Panc1 (cell line): ENCODE measurements around the gene HNF4A. TPM values are rescaled to one million over a fixed set of nuclear protein-coding genes. Genes with fewer than 3 reads are reported as not detected.

Source experiments
- ATAC-seq: fragments of 200-7000 bp; cut with Tn5 transposase; 2 replicates; pipeline ENCODE4 v1.9.1; 2020; ENCODE audit warnings: mild to moderate bottlenecking, moderate library complexity
- BruUV-seq: library from RNA; stranded (reverse); fragments of 400-500 nt; replicated peaks from 2 replicates; lab custom pipeline; 2021; lab: Mats Ljungman, UMichigan
- CTCF ChIA-PET: fragments of 300-600 bp; sonication (Branson Sonifier 250); formaldehyde crosslinking; loops from one replicate; lab custom pipeline; 2022; ENCODE audit warnings: antibody characterized with exemption; lab: Charles Lee
- POLR2A ChIA-PET: fragments of 300-600 bp; sonication (Branson Sonifier 250); formaldehyde crosslinking; loops from one replicate; lab custom pipeline; 2022; ENCODE audit warnings: antibody characterized with exemption; lab: Charles Lee
- DNase-seq: peaks from one replicate; pipeline ENCODE4 v3.0.0-alpha.2; 2010; ENCODE audit warnings: low read depth, low spot score
- H3K27ac ChIP-seq: 2 replicates; pipeline ENCODE4 v1.5.1; 2011; ENCODE audit warnings: mild to moderate bottlenecking, low read length, inconsistent platforms
- H3K27me3 ChIP-seq: fragments of 200-500 bp; sonication (Bioruptor generic); 2 replicates; pipeline ENCODE4 v1.6.0; 2014; ENCODE audit warnings: low read length, inconsistent platforms; ENCODE audit not compliant: control insufficient read depth, insufficient read depth
- H3K36me3 ChIP-seq: fragments of 200-500 bp; sonication (Bioruptor generic); 2 replicates; pipeline ENCODE4 v1.5.1; 2014; ENCODE audit warnings: inconsistent platforms, mild to moderate bottlenecking, low read length, moderate library complexity; ENCODE audit not compliant: control insufficient read depth, insufficient read depth
- H3K4me1 ChIP-seq: 2 replicates; pipeline ENCODE4 v1.5.1; 2011; ENCODE audit warnings: inconsistent platforms, mild to moderate bottlenecking, low read length, moderate library complexity; ENCODE audit not compliant: control insufficient read depth, insufficient read depth
- H3K4me3 ChIP-seq, 2 experiments: 2 replicates each; pipeline ENCODE4 v1.5.1; 2011 to 2012; ENCODE audit warnings: low read depth in 2 of 2, low read length in 2 of 2, mild to moderate bottlenecking in 2 of 2, inconsistent platforms in 1 of 2, moderate library complexity in 1 of 2
- H3K9me3 ChIP-seq: fragments of 200-500 bp; sonication (Bioruptor generic); 2 replicates; pipeline ENCODE4 v1.5.1; 2014; ENCODE audit warnings: low read depth, mild to moderate bottlenecking, inconsistent platforms, low read length, moderate library complexity; ENCODE audit not compliant: control insufficient read depth, insufficient read depth
- CTCF ChIP-seq: fragments of 450-650 bp; IDR thresholded peaks from 2 replicates; pipeline ENCODE4 v1.5.1; 2017; ENCODE audit warnings: mild to moderate bottlenecking
- POLR2AphosphoS5 ChIP-seq: IDR thresholded peaks from 2 replicates; pipeline ENCODE4 v1.6.1; 2012; ENCODE audit warnings: mild to moderate bottlenecking, low read depth, low read length, moderate library complexity
- REST ChIP-seq, 2 experiments: IDR thresholded peaks; 2 replicates each; pipeline ENCODE4 v1.6.1; 2011 to 2012; ENCODE audit warnings: low read depth in 2 of 2, control low read depth in 1 of 2, low read length in 1 of 2, mild to moderate bottlenecking in 1 of 2, moderate library complexity in 1 of 2; ENCODE audit not compliant: insufficient read depth in 1 of 2
- SIN3A ChIP-seq: IDR thresholded peaks from 2 replicates; pipeline ENCODE4 v1.6.1; 2012; ENCODE audit warnings: low read depth, mild to moderate bottlenecking, low read length, moderate library complexity, borderline replicate concordance; ENCODE audit not compliant: insufficient read depth
- TCF7L2 ChIP-seq: IDR thresholded peaks from 2 replicates; pipeline ENCODE4 v1.6.1; 2011; ENCODE audit warnings: mild to moderate bottlenecking, low read depth, low read length, inconsistent platforms
- in situ Hi-C: cut with HindIII; loops from 2 replicates; pipeline ENCODE4 v1.10.0; 2016; ENCODE audit warnings: low sequenced_read_pairs, low pct_unique_long_range_greater_than_20kb
- intact Hi-C: fragments of 100-400 bp; cut with micrococcal nuclease; formaldehyde crosslinking; loops from one replicate; pipeline ENCODE4 v1.10.0; 2022; ENCODE audit not compliant: unreplicated experiment
- total RNA-seq: library from RNA; stranded (reverse); gene quantifications from one replicate; pipeline ENCODE4 v1.2.1, GENCODE V29; 2021; ENCODE audit not compliant: unreplicated experiment

The HNF4A gene
- total RNA-seq, 1 experiment from 2014 or later, result 0.28 TPM

- DNase-seq (no peak), ATAC-seq (no peak)
- H3K9me3 ChIP-seq, result no peaks in the 10 kb centered on the region
- in situ Hi-C loops, result loop anchor here (10.0 kb wide), 1 partner anchor 80 kb away; no protein-coding TSS in a partner anchor
- H3K4me1 ChIP-seq, result no peaks in the 10 kb centered on the region
- intact Hi-C loops, result loop anchor here (10.0 kb wide), 1 partner anchor 150 kb away; the partner anchor contains the start of gene FITM2
- H3K27me3 ChIP-seq, result no peaks in the 10 kb centered on the region
- H3K4me3 ChIP-seq, result no peak overlapping the region
- ChIA-PET POLR2A (no interaction called here), CTCF (no interaction called here)
- no peaks in the 10 kb centered on the region for H3K36me3 ChIP-seq
- no TSS peak for BruUV-seq
- no peak overlapping the region for H3K27ac ChIP-seq
- TF ChIP-seq SIN3A (no peak), CTCF (no peak), REST (IDR thresholded peaks at IDR 0.05; ENCODE audit: insufficient read depth in 1 of 2, low read depth in 2 of 2, low read length in 1 of 2) (no peak), TCF7L2 (no peak), POLR2AphosphoS5 (no peak)
Observed at GRCh38 chr20:44464514-44464913, 109.0 kb downstream of the HNF4A start.

GRCh38 chr20:44465001-44465560 lies 109.6 kb downstream of the HNF4A start:
- H3K4me1 ChIP-seq, result no peaks in the 10 kb centered on the region
- no peaks in the 10 kb centered on the region for H3K27me3 ChIP-seq
- BruUV-seq, result no TSS peak
- H3K4me3 ChIP-seq, result no peak overlapping the region
- H3K27ac ChIP-seq, result no peak overlapping the region
- H3K36me3 ChIP-seq, result no peaks in the 10 kb centered on the region
- intact Hi-C loops (loop anchor here (10.0 kb wide), 1 partner anchor 150 kb away; the partner anchor contains the start of gene FITM2), in situ Hi-C loops (loop anchor here (10.0 kb wide), 1 partner anchor 80 kb away; no protein-coding TSS in a partner anchor)
- POLR2A ChIA-PET, result interaction anchor here (0.6 kb wide), 1 partner anchor 1050 kb away, joined by 9 read pairs; no protein-coding TSS in a partner anchor
- CTCF ChIA-PET, result no interaction called here
- DNase-seq (no peak), ATAC-seq (no peak)
- no peak for TF ChIP-seq POLR2AphosphoS5
- no peak for TF ChIP-seq CTCF
- no peak for TF ChIP-seq REST (IDR thresholded peaks at IDR 0.05; ENCODE audit: insufficient read depth in 1 of 2, low read depth in 2 of 2, low read length in 1 of 2)
- TF ChIP-seq TCF7L2, result no peak
- no peak for TF ChIP-seq SIN3A
- no peaks in the 10 kb centered on the region for H3K9me3 ChIP-seq
